ENCODE measurements around the gene MZT2A. TPM values are rescaled to one million over a fixed set of nuclear protein-coding genes. Genes with fewer than 3 reads are reported as not detected.
A peak's percentile ranks its signal among the peaks of the same experiment; 100 is the strongest.
"Not testable (repeated sequence)": the region's sequence is repeated elsewhere in the genome, so short reads cannot be mapped to it uniquely, and the experiment has no call there.

Gene MZT2A
- total and polyA plus RNA-seq, 9 of the 15 experiments (the other 6 are each of a cell fraction or from before 2014, with no cell fraction given): 5.8 to 355 (median 101) TPM

GRCh38 chr2:131471624-131472023 lies 20.6 kb downstream of the MZT2A start:
- H2AFZ ChIP-seq (ENCODE audit: low read depth, low read length); H3K4me2 ChIP-seq (ENCODE audit: insufficient read depth, low read length); H3K27ac ChIP-seq (ENCODE audit: extremely low read depth, low read depth, low read length); H3K9ac ChIP-seq (ENCODE audit: insufficient read depth in 1 of 2, low read depth in 2 of 2, low read length in 2 of 2); CTCF ChIA-PET (ENCODE audit: low intra/inter-chr PET ratio); intact Hi-C loops (cut with micrococcal nuclease); H4K20me1 ChIP-seq (replicated peaks; ENCODE audit: control insufficient read depth, insufficient read depth, low read length); POLR2A ChIA-PET; H3K4me3 ChIP-seq; H3K9me3 ChIP-seq (replicated peaks; ENCODE audit: control insufficient read depth, insufficient read depth, low read depth, low read length); H3K36me3 ChIP-seq (ENCODE audit: control insufficient read depth, insufficient read depth, low read length); H3K79me2 ChIP-seq (ENCODE audit: control insufficient read depth, insufficient read depth, low read length); H3K27me3 ChIP-seq (ENCODE audit: control insufficient read depth in 2 of 2, insufficient read depth in 2 of 2, low read length in 2 of 2); H3K9me1 ChIP-seq (ENCODE audit: control insufficient read depth, insufficient read depth, low read length); BruUV-seq (replicated peaks); H3K4me1 ChIP-seq (replicated peaks in 1 of 2; ENCODE audit: control insufficient read depth in 2 of 2, insufficient read depth in 2 of 2, low read length in 2 of 2); TF ChIP-seq ATF1 (CRISPR knock-in tag; IDR thresholded peaks at IDR 0.05): not testable (repeated sequence)
- WGBS (ENCODE audit: insufficient coverage, low coverage, missing lambda C conversion rate): 27% methylated on average over 1 of the region's 8 CpGs
- in situ Hi-C loops (cut with MboI): loop anchor here (5.0 kb wide), 1 partner anchor 1269 kb away; no protein-coding TSS in a partner anchor
- FAIRE-seq (peak; percentile 93), ATAC-seq (peak; percentile 95), DNase-seq (ENCODE audit: extremely low read depth in 1 of 4, low spot score in 3 of 4) (peak in 2 of 4 experiments; percentile 23 to 57)
- 0 out of 2 replicates have a peak, but pooled peaks have one; percentile 13 for TF ChIP-seq ATF1 (tag; IDR thresholded peaks at IDR 0.05)
- peak; percentile 38; the same call in 1 of the 2 replicates for TF ChIP-seq ZNF316 (IDR thresholded peaks at IDR 0.05)
- peak; percentile 31 for TF ChIP-seq VEZF1 (CRISPR knock-in tag; IDR thresholded peaks at IDR 0.05)
- peak; percentile 84 for TF ChIP-seq NFIC (IDR thresholded peaks at IDR 0.05)

GRCh38 chr2:131470944-131471343 lies 21.3 kb downstream of the MZT2A start:
- BruUV-seq (replicated peaks); H4K20me1 ChIP-seq (replicated peaks; ENCODE audit: control insufficient read depth, insufficient read depth, low read length); intact Hi-C loops (cut with micrococcal nuclease); CTCF ChIA-PET (ENCODE audit: low intra/inter-chr PET ratio); H3K4me1 ChIP-seq (replicated peaks in 1 of 2; ENCODE audit: control insufficient read depth in 2 of 2, insufficient read depth in 2 of 2, low read length in 2 of 2); H3K79me2 ChIP-seq (ENCODE audit: control insufficient read depth, insufficient read depth, low read length); POLR2A ChIA-PET; H3K4me2 ChIP-seq (ENCODE audit: insufficient read depth, low read length); H3K27ac ChIP-seq (ENCODE audit: extremely low read depth, low read depth, low read length); H3K27me3 ChIP-seq (ENCODE audit: control insufficient read depth in 2 of 2, insufficient read depth in 2 of 2, low read length in 2 of 2); H3K9ac ChIP-seq (ENCODE audit: insufficient read depth in 1 of 2, low read depth in 2 of 2, low read length in 2 of 2); H2AFZ ChIP-seq (ENCODE audit: low read depth, low read length); DNase-seq (ENCODE audit: extremely low read depth in 1 of 4, low spot score in 3 of 4); H3K36me3 ChIP-seq (ENCODE audit: control insufficient read depth, insufficient read depth, low read length); H3K4me3 ChIP-seq; H3K9me1 ChIP-seq (ENCODE audit: control insufficient read depth, insufficient read depth, low read length); H3K9me3 ChIP-seq (replicated peaks; ENCODE audit: control insufficient read depth, insufficient read depth, low read depth, low read length): not testable (repeated sequence)
- in situ Hi-C loops (cut with MboI): loop anchor here (5.0 kb wide), 1 partner anchor 1269 kb away; no protein-coding TSS in a partner anchor
- WGBS (ENCODE audit: insufficient coverage, low coverage, missing lambda C conversion rate): 14% methylated on average over 1 of the region's 3 CpGs
- ATAC-seq: peak; percentile 77
- FAIRE-seq: peak; percentile 78

- H3K4me2 ChIP-seq (ENCODE audit: insufficient read depth, low read length); H4K20me1 ChIP-seq (replicated peaks; ENCODE audit: control insufficient read depth, insufficient read depth, low read length); BruUV-seq (replicated peaks); H3K27me3 ChIP-seq (ENCODE audit: control insufficient read depth in 2 of 2, insufficient read depth in 2 of 2, low read length in 2 of 2); H3K4me3 ChIP-seq; H3K9me3 ChIP-seq (replicated peaks; ENCODE audit: control insufficient read depth, insufficient read depth, low read depth, low read length); H3K79me2 ChIP-seq (ENCODE audit: control insufficient read depth, insufficient read depth, low read length); H2AFZ ChIP-seq (ENCODE audit: low read depth, low read length); H3K27ac ChIP-seq (ENCODE audit: extremely low read depth, low read depth, low read length); POLR2A ChIA-PET; H3K9ac ChIP-seq (ENCODE audit: insufficient read depth in 1 of 2, low read depth in 2 of 2, low read length in 2 of 2); in situ Hi-C loops (cut with MboI); intact Hi-C loops (cut with micrococcal nuclease); FAIRE-seq; CTCF ChIA-PET (ENCODE audit: low intra/inter-chr PET ratio); H3K9me1 ChIP-seq (ENCODE audit: control insufficient read depth, insufficient read depth, low read length); ATAC-seq; H3K36me3 ChIP-seq (ENCODE audit: control insufficient read depth, insufficient read depth, low read length); DNase-seq (ENCODE audit: extremely low read depth in 1 of 4, low spot score in 3 of 4); H3K4me1 ChIP-seq (replicated peaks in 1 of 2; ENCODE audit: control insufficient read depth in 2 of 2, insufficient read depth in 2 of 2, low read length in 2 of 2): not testable (repeated sequence)
- WGBS (ENCODE audit: insufficient coverage, low coverage, missing lambda C conversion rate): 46% methylated on average over 10 of the region's 10 CpGs
Measured at GRCh38 chr2:131467722-131468121, 24.5 kb downstream of the MZT2A start.

All from K562 (cell line).